Measurements from ENCODE around the gene ZNF773. TPM values are rescaled to one million over a fixed set of nuclear protein-coding genes. Genes with fewer than 3 reads are reported as not detected.

ZNF773 gene
- total and polyA plus RNA-seq, 2 donors (not counting 3 experiments of a cell fraction or from before 2014, with no cell fraction given): 4.0 to 5.5 TPM

DNA sequence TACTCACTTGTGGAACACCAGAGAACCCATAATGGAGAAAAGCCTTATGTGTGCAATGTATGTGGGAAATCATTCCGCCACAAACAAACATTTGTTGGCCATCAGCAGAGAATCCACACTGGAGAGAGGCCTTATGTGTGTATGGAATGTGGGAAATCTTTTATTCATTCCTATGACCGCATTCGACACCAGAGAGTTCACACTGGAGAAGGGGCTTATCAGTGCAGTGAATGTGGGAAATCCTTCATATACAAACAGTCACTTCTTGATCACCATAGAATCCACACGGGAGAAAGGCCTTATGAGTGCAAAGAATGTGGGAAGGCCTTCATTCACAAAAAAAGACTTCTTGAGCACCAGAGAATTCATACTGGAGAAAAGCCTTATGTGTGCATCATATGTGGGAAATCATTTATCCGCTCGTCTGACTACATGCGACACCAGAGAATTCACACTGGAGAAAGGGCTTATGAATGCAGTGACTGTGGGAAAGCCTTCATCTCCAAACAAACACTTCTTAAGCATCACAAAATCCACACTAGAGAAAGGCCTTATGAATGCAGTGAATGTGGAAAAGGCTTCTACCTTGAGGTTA is 38.3 kb downstream of the ZNF773 start:
- FAIRE-seq (no peak), DNase-seq (ENCODE audit: low read depth, low spot score) (no peak)
- ChIA-PET POLR2A (no interaction called here), CTCF (no interaction called here)
- H3K27ac ChIP-seq (ENCODE audit: insufficient read depth, low read depth, low read length): no peak overlapping the region
- TF ChIP-seq GATA2 (IDR thresholded peaks at IDR 0.05; ENCODE audit: insufficient read depth, insufficient read length, low read depth, low read length) (no peak), JUN (IDR thresholded peaks at IDR 0.05; ENCODE audit: borderline replicate concordance, insufficient read depth, insufficient read length, low read depth) (no peak), POLR2A (IDR thresholded peaks at IDR 0.05; ENCODE audit: low read depth, low read length) (no peak), EZH2 (IDR thresholded peaks at IDR 0.05; ENCODE audit: borderline replicate concordance, low read depth, low read length, severe bottlenecking) (no peak), FOS (IDR thresholded peaks at IDR 0.05; ENCODE audit: borderline replicate concordance, insufficient read depth, low read length) (no peak), MYC (IDR thresholded peaks at IDR 0.05; ENCODE audit: low read depth, low read length) (no peak), POLR2AphosphoS5 (IDR thresholded peaks at IDR 0.05; ENCODE audit: insufficient read depth, low read depth, low read length) (no peak)
- TF ChIP-seq, protein P1, sequence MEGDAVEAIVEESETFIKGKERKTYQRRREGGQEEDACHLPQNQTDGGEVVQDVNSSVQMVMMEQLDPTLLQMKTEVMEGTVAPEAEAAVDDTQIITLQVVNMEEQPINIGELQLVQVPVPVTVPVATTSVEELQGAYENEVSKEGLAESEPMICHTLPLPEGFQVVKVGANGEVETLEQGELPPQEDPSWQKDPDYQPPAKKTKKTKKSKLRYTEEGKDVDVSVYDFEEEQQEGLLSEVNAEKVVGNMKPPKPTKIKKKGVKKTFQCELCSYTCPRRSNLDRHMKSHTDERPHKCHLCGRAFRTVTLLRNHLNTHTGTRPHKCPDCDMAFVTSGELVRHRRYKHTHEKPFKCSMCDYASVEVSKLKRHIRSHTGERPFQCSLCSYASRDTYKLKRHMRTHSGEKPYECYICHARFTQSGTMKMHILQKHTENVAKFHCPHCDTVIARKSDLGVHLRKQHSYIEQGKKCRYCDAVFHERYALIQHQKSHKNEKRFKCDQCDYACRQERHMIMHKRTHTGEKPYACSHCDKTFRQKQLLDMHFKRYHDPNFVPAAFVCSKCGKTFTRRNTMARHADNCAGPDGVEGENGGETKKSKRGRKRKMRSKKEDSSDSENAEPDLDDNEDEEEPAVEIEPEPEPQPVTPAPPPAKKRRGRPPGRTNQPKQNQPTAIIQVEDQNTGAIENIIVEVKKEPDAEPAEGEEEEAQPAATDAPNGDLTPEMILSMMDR (IDR thresholded peaks at IDR 0.05; ENCODE audit: extremely low read depth in 1 of 2, insufficient read depth in 1 of 2, low read depth in 1 of 2, low read length in 2 of 2): no peak
- TF ChIP-seq, protein P2, sequence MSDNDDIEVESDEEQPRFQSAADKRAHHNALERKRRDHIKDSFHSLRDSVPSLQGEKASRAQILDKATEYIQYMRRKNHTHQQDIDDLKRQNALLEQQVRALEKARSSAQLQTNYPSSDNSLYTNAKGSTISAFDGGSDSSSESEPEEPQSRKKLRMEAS (IDR thresholded peaks at IDR 0.05; ENCODE audit: insufficient read depth, insufficient read length): no peak
- no peak overlapping the region for H3K4me3 ChIP-seq (replicated peaks in 1 of 3; ENCODE audit: insufficient read depth in 1 of 3, low read depth in 1 of 3, low read length in 3 of 3)
- no peaks in the 10 kb centered on the region for H4K20me1 ChIP-seq (replicated peaks; ENCODE audit: control insufficient read depth, extremely low read depth, insufficient read depth, low read length)
- H3K9me1 ChIP-seq (replicated peaks; ENCODE audit: control insufficient read depth, extremely low read depth, insufficient read depth, low read length): no peaks in the 10 kb centered on the region
- H3K9ac ChIP-seq (replicated peaks; ENCODE audit: extremely low read depth, insufficient read depth, low read length): no peak overlapping the region
- no peaks in the 10 kb centered on the region for H3K4me1 ChIP-seq (ENCODE audit: control insufficient read depth, extremely low read depth, insufficient read depth, low read length)
- peaks cover 33% of the 10 kb centered on the region for H3K9me3 ChIP-seq (replicated peaks; ENCODE audit: control insufficient read depth, insufficient read depth, low read length)
- no peak overlapping the region for H2AFZ ChIP-seq (ENCODE audit: low read depth, low read length)
- no peak overlapping the region for H3K4me2 ChIP-seq (ENCODE audit: insufficient read depth, low read length)
- H3K79me2 ChIP-seq (ENCODE audit: control insufficient read depth, insufficient read depth, low read length): no peaks in the 10 kb centered on the region
- H3K36me3 ChIP-seq (ENCODE audit: control insufficient read depth in 2 of 2, extremely low read depth in 1 of 2, insufficient read depth in 2 of 2, low read length in 2 of 2): peaks cover 2 to 22% of the 10 kb centered on the region in 2 experiments
- dilution Hi-C loops (cut with MboI; ENCODE audit: extremely low pct_ligation_motif_present, low sequenced_read_pairs): no loop called here
- intact Hi-C loops (cut with micrococcal nuclease): no loop called here
- BruUV-seq (replicated peaks): no TSS peak
- no peaks in the 10 kb centered on the region for H3K27me3 ChIP-seq (ENCODE audit: control insufficient read depth in 2 of 2, insufficient read depth in 2 of 2, low read length in 2 of 2)

Measured in endothelial cell of umbilical vein (primary cell).